ENCODE measurements around the gene STRIP1.

STRIP1 gene

DNA sequence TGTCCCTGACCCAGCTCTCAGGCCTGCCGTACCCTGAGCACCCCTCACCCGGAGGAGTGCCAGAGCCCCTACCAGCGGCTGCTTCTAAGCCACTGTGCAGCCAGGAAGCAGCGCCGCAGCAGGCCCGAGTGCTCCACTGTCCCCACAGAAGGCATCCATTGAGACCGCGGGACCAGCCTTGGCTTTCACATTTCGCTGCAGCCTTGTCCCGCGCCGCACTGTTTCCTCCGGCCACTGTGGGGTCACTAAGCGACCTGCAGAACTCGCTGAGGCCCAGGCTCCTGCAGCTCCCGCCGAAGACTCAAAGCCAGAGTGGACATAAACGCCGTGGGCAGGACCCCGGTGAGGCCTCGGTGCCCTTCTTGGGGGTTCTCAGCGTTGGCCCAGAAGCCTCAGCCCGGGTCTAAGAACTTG, 33.1 kb downstream of the STRIP1 start:
- ATAC-seq = no peak
- TF ChIP-seq, protein P1, sequence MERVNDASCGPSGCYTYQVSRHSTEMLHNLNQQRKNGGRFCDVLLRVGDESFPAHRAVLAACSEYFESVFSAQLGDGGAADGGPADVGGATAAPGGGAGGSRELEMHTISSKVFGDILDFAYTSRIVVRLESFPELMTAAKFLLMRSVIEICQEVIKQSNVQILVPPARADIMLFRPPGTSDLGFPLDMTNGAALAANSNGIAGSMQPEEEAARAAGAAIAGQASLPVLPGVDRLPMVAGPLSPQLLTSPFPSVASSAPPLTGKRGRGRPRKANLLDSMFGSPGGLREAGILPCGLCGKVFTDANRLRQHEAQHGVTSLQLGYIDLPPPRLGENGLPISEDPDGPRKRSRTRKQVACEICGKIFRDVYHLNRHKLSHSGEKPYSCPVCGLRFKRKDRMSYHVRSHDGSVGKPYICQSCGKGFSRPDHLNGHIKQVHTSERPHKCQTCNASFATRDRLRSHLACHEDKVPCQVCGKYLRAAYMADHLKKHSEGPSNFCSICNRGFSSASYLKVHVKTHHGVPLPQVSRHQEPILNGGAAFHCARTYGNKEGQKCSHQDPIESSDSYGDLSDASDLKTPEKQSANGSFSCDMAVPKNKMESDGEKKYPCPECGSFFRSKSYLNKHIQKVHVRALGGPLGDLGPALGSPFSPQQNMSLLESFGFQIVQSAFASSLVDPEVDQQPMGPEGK (CRISPR knock-in tag; IDR thresholded peaks at IDR 0.05; ENCODE audit: borderline replicate concordance) = no peak
- TF ChIP-seq, protein P2, sequence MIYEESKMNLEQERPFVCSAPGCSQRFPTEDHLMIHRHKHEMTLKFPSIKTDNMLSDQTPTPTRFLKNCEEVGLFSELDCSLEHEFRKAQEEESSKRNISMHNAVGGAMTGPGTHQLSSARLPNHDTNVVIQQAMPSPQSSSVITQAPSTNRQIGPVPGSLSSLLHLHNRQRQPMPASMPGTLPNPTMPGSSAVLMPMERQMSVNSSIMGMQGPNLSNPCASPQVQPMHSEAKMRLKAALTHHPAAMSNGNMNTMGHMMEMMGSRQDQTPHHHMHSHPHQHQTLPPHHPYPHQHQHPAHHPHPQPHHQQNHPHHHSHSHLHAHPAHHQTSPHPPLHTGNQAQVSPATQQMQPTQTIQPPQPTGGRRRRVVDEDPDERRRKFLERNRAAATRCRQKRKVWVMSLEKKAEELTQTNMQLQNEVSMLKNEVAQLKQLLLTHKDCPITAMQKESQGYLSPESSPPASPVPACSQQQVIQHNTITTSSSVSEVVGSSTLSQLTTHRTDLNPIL (CRISPR knock-in tag; IDR thresholded peaks at IDR 0.05; ENCODE audit: low read depth) = no peak
- TF ChIP-seq ISL1 (CRISPR knock-in tag; IDR thresholded peaks at IDR 0.05) = no peak
- no peak for TF ChIP-seq OSR1 (CRISPR knock-in tag; IDR thresholded peaks at IDR 0.05)
- TF ChIP-seq ZNF70 (CRISPR knock-in tag; IDR thresholded peaks at IDR 0.05) = no peak
- TF ChIP-seq TCF4 (CRISPR knock-in tag; IDR thresholded peaks at IDR 0.05; ENCODE audit: borderline replicate concordance) = no peak
- TF ChIP-seq TOX (CRISPR knock-in tag; IDR thresholded peaks at IDR 0.05; ENCODE audit: borderline replicate concordance) = no peak
- no peak for TF ChIP-seq GLIS3 (CRISPR knock-in tag; IDR thresholded peaks at IDR 0.05)
- no peak for TF ChIP-seq PPARA (CRISPR knock-in tag; IDR thresholded peaks at IDR 0.05; ENCODE audit: borderline replicate concordance)
- no peak for TF ChIP-seq ZNF565 (CRISPR knock-in tag; conservative IDR thresholded peaks at IDR 0.05; ENCODE audit: low read depth)
- no peak for TF ChIP-seq SNAI2 (CRISPR knock-in tag; IDR thresholded peaks at IDR 0.05)
- no peak for TF ChIP-seq ZFP3 (CRISPR knock-in tag; IDR thresholded peaks at IDR 0.05)
- no peak for TF ChIP-seq BACH2 (CRISPR knock-in tag; IDR thresholded peaks at IDR 0.05; ENCODE audit: borderline replicate concordance)
- TF ChIP-seq ARNTL (CRISPR knock-in tag; IDR thresholded peaks at IDR 0.05; ENCODE audit: borderline replicate concordance, low read depth) = no peak
- TF ChIP-seq, protein P3, sequence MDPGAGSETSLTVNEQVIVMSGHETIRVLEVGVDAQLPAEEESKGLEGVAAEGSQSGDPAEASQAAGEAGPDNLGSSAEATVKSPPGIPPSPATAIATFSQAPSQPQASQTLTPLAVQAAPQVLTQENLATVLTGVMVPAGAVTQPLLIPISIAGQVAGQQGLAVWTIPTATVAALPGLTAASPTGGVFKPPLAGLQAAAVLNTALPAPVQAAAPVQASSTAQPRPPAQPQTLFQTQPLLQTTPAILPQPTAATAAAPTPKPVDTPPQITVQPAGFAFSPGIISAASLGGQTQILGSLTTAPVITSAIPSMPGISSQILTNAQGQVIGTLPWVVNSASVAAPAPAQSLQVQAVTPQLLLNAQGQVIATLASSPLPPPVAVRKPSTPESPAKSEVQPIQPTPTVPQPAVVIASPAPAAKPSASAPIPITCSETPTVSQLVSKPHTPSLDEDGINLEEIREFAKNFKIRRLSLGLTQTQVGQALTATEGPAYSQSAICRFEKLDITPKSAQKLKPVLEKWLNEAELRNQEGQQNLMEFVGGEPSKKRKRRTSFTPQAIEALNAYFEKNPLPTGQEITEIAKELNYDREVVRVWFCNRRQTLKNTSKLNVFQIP (CRISPR knock-in tag; IDR thresholded peaks at IDR 0.05; ENCODE audit: borderline replicate concordance, low read depth) = no peak
- no peak for TF ChIP-seq ZC3H10 (CRISPR knock-in tag; IDR thresholded peaks at IDR 0.05)
- TF ChIP-seq ZFP30 (CRISPR knock-in tag; IDR thresholded peaks at IDR 0.05) = no peak
- TF ChIP-seq, protein P4, sequence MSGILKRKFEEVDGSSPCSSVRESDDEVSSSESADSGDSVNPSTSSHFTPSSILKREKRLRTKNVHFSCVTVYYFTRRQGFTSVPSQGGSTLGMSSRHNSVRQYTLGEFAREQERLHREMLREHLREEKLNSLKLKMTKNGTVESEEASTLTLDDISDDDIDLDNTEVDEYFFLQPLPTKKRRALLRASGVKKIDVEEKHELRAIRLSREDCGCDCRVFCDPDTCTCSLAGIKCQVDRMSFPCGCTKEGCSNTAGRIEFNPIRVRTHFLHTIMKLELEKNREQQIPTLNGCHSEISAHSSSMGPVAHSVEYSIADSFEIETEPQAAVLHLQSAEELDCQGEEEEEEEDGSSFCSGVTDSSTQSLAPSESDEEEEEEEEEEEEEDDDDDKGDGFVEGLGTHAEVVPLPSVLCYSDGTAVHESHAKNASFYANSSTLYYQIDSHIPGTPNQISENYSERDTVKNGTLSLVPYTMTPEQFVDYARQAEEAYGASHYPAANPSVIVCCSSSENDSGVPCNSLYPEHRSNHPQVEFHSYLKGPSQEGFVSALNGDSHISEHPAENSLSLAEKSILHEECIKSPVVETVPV (CRISPR knock-in tag; IDR thresholded peaks at IDR 0.05) = no peak
- TF ChIP-seq RARB (CRISPR knock-in tag; IDR thresholded peaks at IDR 0.05) = no peak

DNA sequence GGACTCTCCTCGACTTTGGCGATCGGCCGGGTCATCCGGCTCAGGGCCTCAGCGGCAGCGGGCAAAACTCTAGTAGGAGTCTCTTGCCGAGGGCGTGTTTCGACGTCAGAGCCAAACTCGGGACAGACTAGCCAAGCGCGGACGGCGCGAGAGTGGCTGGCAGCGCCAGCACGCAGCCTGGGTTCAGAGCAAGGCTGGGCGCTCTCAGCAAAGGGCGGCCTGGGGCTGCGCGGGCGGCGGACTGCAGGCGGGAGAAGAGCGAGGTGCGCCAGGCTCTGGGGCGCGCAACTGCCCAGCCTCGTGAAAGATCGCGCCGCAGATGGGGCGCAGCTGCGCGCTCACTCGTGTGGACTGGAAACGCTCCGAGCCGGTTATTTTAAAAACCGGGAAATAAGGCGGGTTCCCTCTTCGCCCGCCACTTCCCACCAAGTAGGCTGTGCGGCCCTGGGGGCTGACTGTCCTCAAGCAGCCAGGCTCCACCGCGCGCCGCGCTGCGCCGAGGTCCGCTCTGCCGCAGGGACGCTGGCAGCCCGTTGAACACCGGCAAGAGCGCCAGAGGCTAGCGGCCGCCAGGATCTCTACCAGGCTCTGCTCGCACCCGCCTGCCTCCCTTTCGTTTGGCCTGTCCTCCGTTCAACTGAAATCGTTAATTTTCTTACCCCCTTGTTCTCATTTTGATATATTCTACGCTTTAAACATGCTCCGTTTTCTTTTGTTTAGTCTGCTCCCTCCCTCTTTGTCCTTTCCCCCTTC, 33.6 kb downstream of the STRIP1 start:
- ATAC-seq = no peak
- TF ChIP-seq, protein P5, sequence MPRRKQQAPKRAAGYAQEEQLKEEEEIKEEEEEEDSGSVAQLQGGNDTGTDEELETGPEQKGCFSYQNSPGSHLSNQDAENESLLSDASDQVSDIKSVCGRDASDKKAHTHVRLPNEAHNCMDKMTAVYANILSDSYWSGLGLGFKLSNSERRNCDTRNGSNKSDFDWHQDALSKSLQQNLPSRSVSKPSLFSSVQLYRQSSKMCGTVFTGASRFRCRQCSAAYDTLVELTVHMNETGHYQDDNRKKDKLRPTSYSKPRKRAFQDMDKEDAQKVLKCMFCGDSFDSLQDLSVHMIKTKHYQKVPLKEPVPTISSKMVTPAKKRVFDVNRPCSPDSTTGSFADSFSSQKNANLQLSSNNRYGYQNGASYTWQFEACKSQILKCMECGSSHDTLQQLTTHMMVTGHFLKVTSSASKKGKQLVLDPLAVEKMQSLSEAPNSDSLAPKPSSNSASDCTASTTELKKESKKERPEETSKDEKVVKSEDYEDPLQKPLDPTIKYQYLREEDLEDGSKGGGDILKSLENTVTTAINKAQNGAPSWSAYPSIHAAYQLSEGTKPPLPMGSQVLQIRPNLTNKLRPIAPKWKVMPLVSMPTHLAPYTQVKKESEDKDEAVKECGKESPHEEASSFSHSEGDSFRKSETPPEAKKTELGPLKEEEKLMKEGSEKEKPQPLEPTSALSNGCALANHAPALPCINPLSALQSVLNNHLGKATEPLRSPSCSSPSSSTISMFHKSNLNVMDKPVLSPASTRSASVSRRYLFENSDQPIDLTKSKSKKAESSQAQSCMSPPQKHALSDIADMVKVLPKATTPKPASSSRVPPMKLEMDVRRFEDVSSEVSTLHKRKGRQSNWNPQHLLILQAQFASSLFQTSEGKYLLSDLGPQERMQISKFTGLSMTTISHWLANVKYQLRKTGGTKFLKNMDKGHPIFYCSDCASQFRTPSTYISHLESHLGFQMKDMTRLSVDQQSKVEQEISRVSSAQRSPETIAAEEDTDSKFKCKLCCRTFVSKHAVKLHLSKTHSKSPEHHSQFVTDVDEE (CRISPR knock-in tag; IDR thresholded peaks at IDR 0.05) = no peak

DNA sequence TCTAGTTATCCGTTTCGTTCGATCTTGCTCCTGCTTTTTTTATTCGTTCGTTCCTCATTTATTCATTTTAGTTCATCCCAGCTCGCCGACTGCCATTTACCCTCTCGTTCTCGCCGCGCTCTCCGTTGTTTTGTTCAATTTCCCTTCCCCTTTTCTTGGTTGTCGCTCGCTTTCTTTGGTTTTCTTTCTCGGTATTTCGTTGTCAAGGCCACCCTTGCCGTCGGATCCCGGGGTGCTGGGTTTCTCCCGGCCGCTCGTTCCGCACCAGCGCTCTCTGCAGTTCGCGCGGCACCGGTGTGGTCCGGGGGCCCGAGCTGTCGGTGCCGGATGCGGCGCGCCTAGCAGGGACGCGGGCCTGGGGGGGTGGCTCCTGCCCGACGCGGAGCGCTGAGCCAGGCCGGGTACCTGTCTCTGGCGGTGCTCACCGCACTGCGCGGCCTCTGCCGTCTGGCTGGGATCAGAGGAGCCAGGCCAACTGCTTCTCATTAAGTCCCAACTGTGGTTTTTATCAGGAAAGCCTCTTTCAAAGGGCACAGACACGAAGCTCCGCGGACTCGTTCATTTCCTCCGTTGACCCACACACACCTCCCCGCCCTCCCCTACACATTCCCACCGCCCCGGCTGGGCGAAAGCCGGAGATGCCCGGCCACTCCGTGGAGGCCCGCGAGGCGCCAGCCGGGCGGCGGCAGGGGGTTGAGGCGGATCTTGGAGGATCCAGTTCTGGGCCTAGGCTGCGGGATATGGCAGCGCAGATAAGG, 34.4 kb downstream of the STRIP1 start:
- no peak; the same call in 2 of the 3 replicates for ATAC-seq
- TF ChIP-seq OSR1 (CRISPR knock-in tag; IDR thresholded peaks at IDR 0.05) = no peak
- TF ChIP-seq ARNTL (CRISPR knock-in tag; IDR thresholded peaks at IDR 0.05; ENCODE audit: borderline replicate concordance, low read depth) = no peak
- TF ChIP-seq ZC3H10 (CRISPR knock-in tag; IDR thresholded peaks at IDR 0.05) = no peak
- TF ChIP-seq ZFP3 (CRISPR knock-in tag; IDR thresholded peaks at IDR 0.05) = no peak
- no peak for TF ChIP-seq BACH2 (CRISPR knock-in tag; IDR thresholded peaks at IDR 0.05; ENCODE audit: borderline replicate concordance)
- no peak for TF ChIP-seq ZFP30 (CRISPR knock-in tag; IDR thresholded peaks at IDR 0.05)
